K562 (cell line): ENCODE data around the gene LAMB3. TPM values are rescaled to one million over a fixed set of nuclear protein-coding genes. Genes with fewer than 3 reads are reported as not detected.

Experiments used
- ATAC-seq: fragments of 200-7000 bp; cut with Tn5 transposase; 3 replicates; pipeline ENCODE4 v1.9.1; 2020; ENCODE audit warnings: moderate library complexity
- BruUV-seq: library from RNA; stranded (reverse); fragments of 400-500 nt; replicated peaks from 2 replicates; lab custom pipeline; 2021; lab: Mats Ljungman, UMichigan
- CTCF ChIA-PET: fragments of 300-600 bp; formaldehyde crosslinking; extraction: SDS; loops from one replicate; lab custom pipeline; 2021; ENCODE audit warnings: low intra/inter-chr PET ratio; lab: Yijun Ruan, JAX
- POLR2A ChIA-PET: fragments of 300-600, 350-650 bp; sonication (Branson Sonifier 250); formaldehyde crosslinking; extraction: SDS; loops from one replicate; lab custom pipeline; 2021; ENCODE audit warnings: antibody characterized with exemption, inconsistent platforms; lab: Yijun Ruan, JAX
- DNase-seq, 4 experiments: peaks; one replicate each; pipeline versions ENCODE4 v3.0.0 to v3.0.0-alpha.2; 2011 to 2018; ENCODE audit warnings: low spot score in 3 of 4, mixed read lengths in 3 of 4; ENCODE audit errors: extremely low read depth in 1 of 4
- FAIRE-seq: peaks from 2 replicates; lab custom pipeline; 2011; peaks lifted over from hg19 to GRCh38; lab: Jason Lieb, UNC
- H2AFZ ChIP-seq: 2 replicates; pipeline ENCODE4 v1.6.0; 2011; ENCODE audit warnings: low read depth, low read length, control low read depth, inconsistent platforms
- H3K27ac ChIP-seq: fragments of 200-600 bp; 3 replicates; pipeline ENCODE4 v1.8.0; 2011; ENCODE audit warnings: low read depth, mild to moderate bottlenecking, control low read depth, inconsistent platforms, low read length, moderate library complexity, mixed read lengths; ENCODE audit errors: extremely low read depth
- H3K27me3 ChIP-seq, 2 experiments: fragments of 300-600 bp in 1 of 2; 2 replicates in 1 of 2; 3 replicates in 1 of 2; pipeline versions ENCODE4 v1.6.0 to v1.8.0; 2011; ENCODE audit warnings: inconsistent platforms in 2 of 2, low read length in 2 of 2, mild to moderate bottlenecking in 1 of 2, mixed read lengths in 1 of 2, moderate library complexity in 1 of 2; ENCODE audit not compliant: control insufficient read depth in 2 of 2, insufficient read depth in 2 of 2
- H3K36me3 ChIP-seq: fragments of 300-600 bp; 3 replicates; pipeline ENCODE4 v1.8.0; 2011; ENCODE audit warnings: mild to moderate bottlenecking, low read length, inconsistent platforms; ENCODE audit not compliant: control insufficient read depth, insufficient read depth
- H3K4me1 ChIP-seq, 2 experiments: fragments of 200-600 bp in 1 of 2; replicated peaks in 1 of 2; 2 replicates in 1 of 2; 3 replicates in 1 of 2; pipeline versions ENCODE4 v1.5.1 to v1.8.0; 2011; ENCODE audit warnings: inconsistent platforms in 2 of 2, low read length in 2 of 2, mild to moderate bottlenecking in 1 of 2, mixed read lengths in 1 of 2, moderate library complexity in 1 of 2; ENCODE audit not compliant: control insufficient read depth in 2 of 2, insufficient read depth in 2 of 2
- H3K4me2 ChIP-seq: 2 replicates; pipeline ENCODE4 v1.6.1; 2011; ENCODE audit warnings: low read length, control low read depth, inconsistent platforms, mixed read lengths; ENCODE audit not compliant: insufficient read depth
- H3K4me3 ChIP-seq: fragments of 200-600 bp; sonication (generic), shearing (Covaris generic); 2 replicates; pipeline ENCODE4 v1.5.1; 2016; ENCODE audit warnings: control low read depth, inconsistent platforms
- H3K79me2 ChIP-seq: fragments of 200-600 bp; 3 replicates; pipeline ENCODE4 v1.8.0; 2011; ENCODE audit warnings: low read length, inconsistent platforms; ENCODE audit not compliant: control insufficient read depth, insufficient read depth
- H3K9ac ChIP-seq, 2 experiments: 2 replicates each; pipeline versions ENCODE4 v1.6.0 to v1.6.1; 2011; ENCODE audit warnings: low read depth in 2 of 2, low read length in 2 of 2, control low read depth in 1 of 2, inconsistent platforms in 1 of 2, mild to moderate bottlenecking in 1 of 2, mixed read lengths in 1 of 2; ENCODE audit not compliant: insufficient read depth in 1 of 2
- H3K9me1 ChIP-seq: one replicate; pipeline ENCODE4 v1.6.0; 2011; ENCODE audit warnings: inconsistent platforms, mild to moderate bottlenecking, low read length, moderate library complexity; ENCODE audit not compliant: control insufficient read depth, insufficient read depth
- H3K9me3 ChIP-seq: replicated peaks from 2 replicates; pipeline ENCODE4 v1.5.1; 2011; ENCODE audit warnings: low read depth, low read length, inconsistent platforms; ENCODE audit not compliant: control insufficient read depth, insufficient read depth
- H4K20me1 ChIP-seq: replicated peaks from 2 replicates; pipeline ENCODE4 v1.6.1; 2011; ENCODE audit warnings: low read length, inconsistent platforms, mixed read lengths; ENCODE audit not compliant: control insufficient read depth, insufficient read depth
- BMI1 ChIP-seq: fragments of 150-350 bp; IDR thresholded peaks from 2 replicates; pipeline ENCODE4 v1.6.1; 2014; ENCODE audit warnings: low read length
- C11orf30 ChIP-seq: fragments of 450-650 bp; IDR thresholded peaks from 2 replicates; pipeline ENCODE4 v1.6.1; 2016; ENCODE audit warnings: low read depth, mild to moderate bottlenecking
- CBFA2T3 ChIP-seq: fragments of 450-650 bp; IDR thresholded peaks from 2 replicates; pipeline ENCODE4 v1.6.1; 2017
- EP400 ChIP-seq: fragments of 450-650 bp; IDR thresholded peaks from 2 replicates; pipeline ENCODE4 v1.6.1; 2017; ENCODE audit warnings: antibody characterized with exemption, mild to moderate bottlenecking, moderate library complexity
- FOSL1 ChIP-seq: fragments of 200-800 bp; sonication (Bioruptor generic); conservative IDR thresholded peaks from 2 replicates; pipeline ENCODE4 v1.6.1; 2016; ENCODE audit warnings: missing genetic modification characterization, missing compliant biosample characterization
- GTF2E2 ChIP-seq: fragments of 200-800 bp; sonication (Bioruptor generic); IDR thresholded peaks from 2 replicates; pipeline ENCODE4 v1.6.1; 2016; ENCODE audit warnings: missing genetic modification characterization, missing compliant biosample characterization
- MAFG ChIP-seq: fragments of 450-650 bp; conservative IDR thresholded peaks from 2 replicates; pipeline ENCODE4 v1.6.1; 2016; ENCODE audit warnings: missing genetic modification characterization, missing compliant biosample characterization
- MAFK ChIP-seq: IDR thresholded peaks from 2 replicates; pipeline ENCODE4 v1.6.1; 2011; ENCODE audit warnings: low read length, improper control_type of control experiment
- MLX ChIP-seq, 2 experiments: fragments of 450-650 bp in 1 of 2; sonication (generic) in 1 of 2; formaldehyde crosslinking; conservative IDR thresholded peaks; 2 replicates each; pipeline versions ENCODE4 v1.4.0 to v1.8.1; 2020 to 2022; ENCODE audit warnings: mild to moderate bottlenecking in 1 of 2, missing genetic modification reagents in 1 of 2
- NFE2 ChIP-seq: IDR thresholded peaks from 2 replicates; pipeline ENCODE4 v1.6.1; 2014; ENCODE audit warnings: antibody characterized with exemption, low read depth
- PHTF2 ChIP-seq: fragments of 250-450 bp; sonication (Bioruptor Pico); IDR thresholded peaks from 2 replicates; pipeline ENCODE4 v1.5.0; 2021; ENCODE audit warnings: mild to moderate bottlenecking
- POLR2B ChIP-seq: fragments of 450-650 bp; IDR thresholded peaks from 2 replicates; pipeline ENCODE4 v1.6.1; 2018; ENCODE audit warnings: low read depth; ENCODE audit not compliant: partially characterized antibody
- PRMT5 ChIP-seq: sonication (generic); formaldehyde crosslinking; IDR thresholded peaks from 2 replicates; pipeline ENCODE4 v1.5.0; 2020; ENCODE audit warnings: missing genetic modification reagents
- PRPF4 ChIP-seq: fragments of 200-400 bp; formaldehyde crosslinking; IDR thresholded peaks from one replicate; pipeline ENCODE4 v1.6.1; 2017; ENCODE audit warnings: low read length, low read depth, mild to moderate bottlenecking; ENCODE audit not compliant: insufficient read depth, poor library complexity, severe bottlenecking
- RCOR1 ChIP-seq, 2 experiments: IDR thresholded peaks; 2 replicates each; pipeline ENCODE4 v1.6.1; 2012; ENCODE audit warnings: low read depth in 2 of 2, low read length in 2 of 2, borderline replicate concordance in 1 of 2, improper control_type of control experiment in 1 of 2
- ZBTB34 ChIP-seq: fragments of 250-450 bp; sonication (Bioruptor Pico); IDR thresholded peaks from 2 replicates; pipeline ENCODE4 v1.8.0; 2021; ENCODE audit warnings: mild to moderate bottlenecking, moderate library complexity
- ZNF197 ChIP-seq: fragments of 200-800 bp; sonication (Bioruptor generic); IDR thresholded peaks from 2 replicates; pipeline ENCODE4 v1.6.1; 2016; ENCODE audit warnings: low read depth, missing genetic modification characterization, missing compliant biosample characterization
- ZNF316 ChIP-seq: fragments of 450-650 bp; IDR thresholded peaks from 2 replicates; pipeline ENCODE4 v1.6.1; 2016
- WGBS: fragments of 100-300 bp; shearing (Covaris generic); methylation state at CpG from one replicate; pipeline ENCODE4 v1.1.6; 2016; ENCODE audit warnings: low coverage, mixed read lengths; ENCODE audit not compliant: insufficient coverage; ENCODE audit errors: missing lambda C conversion rate; 5-methylcytosine and 5-hydroxymethylcytosine counted together
- in situ Hi-C: fragments of 300-500 bp; cut with MboI; formaldehyde crosslinking; loops from 4 replicates; pipeline ENCODE4 v1.15.0; 2018; ENCODE audit warnings: inconsistent platforms, mixed read lengths
- intact Hi-C: fragments of 100-400 bp; cut with micrococcal nuclease; formaldehyde crosslinking; loops from 2 replicates; pipeline ENCODE4 v1.14.2; 2022
- polyA plus RNA-seq, 8 experiments: library from polyadenylated mRNA; depleted of rRNA in 4 of 8; stranded (reverse) in 5 of 8; unstranded in 3 of 8; fragments of >200 nt; fragmentation: Nextera tagmentation in 2 of 8; fragmentation: Illumina TruSeq in 1 of 8; extraction: Ambion mirVana in 2 of 8; extraction: Trizol in 1 of 8; gene quantifications; 2 replicates each; pipeline versions ENCODE4 v1.2.1 to v1.2.3, GENCODE V29; 2011 to 2014; ENCODE audit warnings: inconsistent platforms in 1 of 8, missing spikeins in 1 of 8
- total RNA-seq, 7 experiments: library from RNA; depleted of rRNA in 6 of 7; stranded (reverse); fragments of >200 nt in 6 of 7; fragmentation: Illumina TruSeq in 2 of 7; extraction: Trizol in 2 of 7; gene quantifications; 2 replicates each; pipeline versions ENCODE4 v1.2.1 to v1.2.3, GENCODE V29; 2011 to 2021; ENCODE audit warnings: low replicate concordance in 1 of 7

Gene LAMB3
- total and polyA plus RNA-seq, 9 of the 15 experiments (the other 6 are each of a cell fraction or from before 2014, with no cell fraction given) = 0.08 to 1.3 (median 0.91) TPM

GRCh38 chr1:209633335-209633997, 18.8 kb downstream of the LAMB3 start:
- DNase-seq = no peak
- Histone ChIP-seq H3K4me2 (no peak overlapping the region), H2AFZ (no peak overlapping the region), H3K9me1 (no peaks in the 10 kb centered on the region), H3K27ac (no peak overlapping the region)
- ATAC-seq = no peak
- CTCF ChIA-PET = no interaction called here
- TF ChIP-seq NFE2 = 0 out of 2 replicates have a peak, but pooled peaks have one; percentile 12
- no peak for TF ChIP-seq PRPF4
- TF ChIP-seq MLX (CRISPR knock-in tag; conservative IDR thresholded peaks at IDR 0.05) = no peak
- TF ChIP-seq C11orf30 = peak; percentile 56; the same call in 1 of the 2 replicates
- no peak for TF ChIP-seq ZNF197 (CRISPR knock-in tag)
- TF ChIP-seq FOSL1 (tag) = peak; percentile 59
- TF ChIP-seq RCOR1 (IDR thresholded peaks at IDR 0.05; ENCODE audit: borderline replicate concordance in 1 of 2, low read depth in 2 of 2, low read length in 2 of 2) = 0 out of 4 replicates have a peak, but pooled peaks of 1 of the 2 experiments have one; percentile 10
- no peak for TF ChIP-seq BMI1
- TF ChIP-seq EP400 = no peak
- no peak for TF ChIP-seq CBFA2T3
- TF ChIP-seq PRMT5 (CRISPR knock-in tag) = no peak
- TF ChIP-seq ZNF316 = peak; percentile 56
- no peak for TF ChIP-seq POLR2B
- TF ChIP-seq MAFK = peak; percentile 13; the same call in 1 of the 2 replicates
- no peak for TF ChIP-seq ZBTB34 (CRISPR knock-in tag)
- TF ChIP-seq GTF2E2 = no peak
- no peak for TF ChIP-seq PHTF2 (CRISPR knock-in tag)
- peak; percentile 55; the same call in 1 of the 2 replicates for TF ChIP-seq MAFG
- TF ChIP-seq, all 486 proteins: peak for 7
- Histone ChIP-seq H4K20me1 (no peaks in the 10 kb centered on the region), H3K9ac (no peak overlapping the region), H3K4me1 (peaks cover 0 to 5% of the 10 kb centered on the region in 2 experiments; a peak in 2 of 5 replicates), H3K9me3 (no peaks in the 10 kb centered on the region), H3K79me2 (no peaks in the 10 kb centered on the region), H3K27me3 (peaks cover 10 to 27% of the 10 kb centered on the region in 2 experiments; a peak in 3 of 5 replicates), H3K36me3 (no peaks in the 10 kb centered on the region), H3K4me3 (no peak overlapping the region)
- FAIRE-seq = no peak
- 18% methylated on average over 6 of the region's 6 CpGs for WGBS
- POLR2A ChIA-PET = interaction anchor here (0.6 to 2.0 kb wide), 2 partner anchors 16 to 141 kb away, joined by 3 to 6 read pairs; no protein-coding TSS in a partner anchor
- in situ Hi-C loops = no loop called here
- intact Hi-C loops = no loop called here
- no TSS peak for BruUV-seq
